Stomach (tissue), 9 donors: ENCODE results near the gene SCRT2. TPM values are rescaled to one million over a fixed set of nuclear protein-coding genes. Genes with fewer than 3 reads are reported as not detected.
A peak's percentile ranks its signal among the peaks of the same experiment; 100 is the strongest.

Experiments used
- DNase-seq, 2 donors: peaks; one replicate each; pipeline versions ENCODE4 v3.0.0 to v3.0.0-alpha.2; 2013 to 2019
- H3K27ac ChIP-seq, 5 donors: fragments of 200-600 bp in 4 of 5; sonication (generic) in 4 of 5; one replicate each; pipeline ENCODE4 v1.5.1; 2013 to 2019; ENCODE audit warnings: mild to moderate bottlenecking in 1 of 5, moderate library complexity in 1 of 5
- H3K27me3 ChIP-seq, 3 donors: fragments of 200-600 bp; sonication (generic); one replicate each; pipeline ENCODE4 v1.5.1; 2017 to 2019; ENCODE audit warnings: mixed run types in 1 of 3
- H3K36me3 ChIP-seq, 4 donors: fragments of 200-600 bp; sonication (generic); 1 replicate in 3 of 4; 2 replicates in 1 of 4; pipeline ENCODE4 v1.5.1; 2016 to 2019
- H3K4me1 ChIP-seq, 4 donors: fragments of 200-600 bp; sonication (generic); one replicate each; pipeline ENCODE4 v1.5.1; 2016 to 2019
- H3K4me3 ChIP-seq, 4 donors: fragments of 200-600 bp; sonication (generic) in 3 of 4; one replicate each; pipeline ENCODE4 v1.5.1; 2016 to 2019; ENCODE audit warnings: mild to moderate bottlenecking in 1 of 4
- H3K9me3 ChIP-seq, 4 donors: fragments of 200-600 bp; sonication (generic); one replicate each; pipeline ENCODE4 v1.5.1; 2016 to 2019
- EP300 ChIP-seq: sonication (generic); formaldehyde crosslinking; IDR thresholded peaks from one replicate; pipeline ENCODE4 v1.6.1; 2017; ENCODE audit warnings: antibody characterized with exemption
- POLR2A ChIP-seq, 4 donors: fragments of 450-650 bp; IDR thresholded peaks; one replicate each; pipeline ENCODE4 v1.6.1; 2016; ENCODE audit warnings: antibody characterized with exemption in 4 of 4, control low read depth in 2 of 4, mild to moderate bottlenecking in 1 of 4, moderate library complexity in 1 of 4
- POLR2AphosphoS5 ChIP-seq, 3 donors: sonication (generic); formaldehyde crosslinking; IDR thresholded peaks; one replicate each; pipeline ENCODE4 v1.6.1; 2016; ENCODE audit warnings: antibody characterized with exemption in 3 of 3
- WGBS, 5 donors: extraction: QIAGEN DNeasy Blood & Tissue Kit in 3 of 5; methylation state at CpG; one replicate each; pipeline versions ENCODE4 v1.1.5 to v1.1.7; 2013 to 2018; 5-methylcytosine and 5-hydroxymethylcytosine counted together
- intact Hi-C: fragments of 100-400 bp; cut with DNase I; formaldehyde crosslinking; loops from one replicate; pipeline ENCODE4 v1.15.1; 2023; ENCODE audit warnings: low total_unique reads
- polyA plus RNA-seq, 3 donors: library from polyadenylated mRNA; stranded (reverse); fragments of 200-250 nt; gene quantifications; one replicate each; pipeline ENCODE4 v1.2.3, GENCODE V29; 2013
- total RNA-seq, 5 donors: library from RNA; depleted of rRNA; stranded (reverse); fragments of >200 nt; gene quantifications; one replicate each; pipeline versions ENCODE4 v1.1.0 to v1.2.3, GENCODE V29; 2014 to 2016
- TF ChIP-seq, protein P1 (sequence below), 7 experiments: fragments of 450-650 bp in 4 of 7; fragments of 200-600 bp in 3 of 7; sonication (generic) in 3 of 7; IDR thresholded peaks; one replicate each; pipeline ENCODE4 v1.5.1; 2016 to 2019; ENCODE audit warnings: antibody characterized with exemption in 7 of 7, control low read depth in 2 of 7, mild to moderate bottlenecking in 1 of 7
- donor health status: healthy with polysubstance abuse.
- donor health status: Bipolar disorder and iron deficiency.
- donor health status: healthy.

SCRT2 gene
- total and polyA plus RNA-seq, 8 donors = not detected

- TF ChIP-seq POLR2AphosphoS5 (IDR thresholded peaks at IDR 0.05) (no peak), POLR2A (IDR thresholded peaks at IDR 0.05) (no peak), EP300 (no peak)
- TF ChIP-seq, protein P1, sequence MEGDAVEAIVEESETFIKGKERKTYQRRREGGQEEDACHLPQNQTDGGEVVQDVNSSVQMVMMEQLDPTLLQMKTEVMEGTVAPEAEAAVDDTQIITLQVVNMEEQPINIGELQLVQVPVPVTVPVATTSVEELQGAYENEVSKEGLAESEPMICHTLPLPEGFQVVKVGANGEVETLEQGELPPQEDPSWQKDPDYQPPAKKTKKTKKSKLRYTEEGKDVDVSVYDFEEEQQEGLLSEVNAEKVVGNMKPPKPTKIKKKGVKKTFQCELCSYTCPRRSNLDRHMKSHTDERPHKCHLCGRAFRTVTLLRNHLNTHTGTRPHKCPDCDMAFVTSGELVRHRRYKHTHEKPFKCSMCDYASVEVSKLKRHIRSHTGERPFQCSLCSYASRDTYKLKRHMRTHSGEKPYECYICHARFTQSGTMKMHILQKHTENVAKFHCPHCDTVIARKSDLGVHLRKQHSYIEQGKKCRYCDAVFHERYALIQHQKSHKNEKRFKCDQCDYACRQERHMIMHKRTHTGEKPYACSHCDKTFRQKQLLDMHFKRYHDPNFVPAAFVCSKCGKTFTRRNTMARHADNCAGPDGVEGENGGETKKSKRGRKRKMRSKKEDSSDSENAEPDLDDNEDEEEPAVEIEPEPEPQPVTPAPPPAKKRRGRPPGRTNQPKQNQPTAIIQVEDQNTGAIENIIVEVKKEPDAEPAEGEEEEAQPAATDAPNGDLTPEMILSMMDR (IDR thresholded peaks at IDR 0.05) = no peak
- H3K4me3 ChIP-seq = no peak overlapping the region
- H3K36me3 ChIP-seq = no peaks in the 10 kb centered on the region
- H3K27ac ChIP-seq = no peak overlapping the region
- peaks cover 5 to 94% (median 47%) of the 10 kb centered on the region in 3 donors for H3K27me3 ChIP-seq
- peaks cover 0 to 23% (median 11%) of the 10 kb centered on the region in 4 donors for H3K4me1 ChIP-seq
- no peaks in the 10 kb centered on the region for H3K9me3 ChIP-seq
- DNase-seq = peak in 1 of 2 donors; percentile 46
- 17 to 29% (median 21%) methylated on average over 8 of the region's 8 CpGs for WGBS, 5 donors
- intact Hi-C loops = no loop called here
These were observed 63.8 kb downstream of the SCRT2 start for GRCh38 chr20:611843-612185.

Other genes with a start within 250 kb of the SCRT2 start
- 10 to 100 TPM in 4 of 5 donors, 1 to 10 TPM in 1; 7.5 to 43.3 (median 25.9) TPM for gene TBC1D20, start 213.3 kb downstream of the SCRT2 start, total RNA-seq
- 10 to 100 TPM; 14.4 to 24.4 (median 18.9) TPM for gene TBC1D20, start 213.3 kb downstream of the SCRT2 start, polyA plus RNA-seq
- gene CSNK2A1, start 132.0 kb downstream of the SCRT2 start, total RNA-seq = 100 to 1,000 TPM in 1 of 5 donors, 10 to 100 TPM in 4; 24.9 to 164 (median 80.5) TPM
- 10 to 100 TPM; 22.6 to 33.0 (median 26.7) TPM for gene CSNK2A1, start 132.0 kb downstream of the SCRT2 start, polyA plus RNA-seq
- under 1 TPM in 1 of 5 donors, not detected in 4; 0.43 TPM for gene TCF15, start 65.5 kb downstream of the SCRT2 start, total RNA-seq
- under 1 TPM in 2 of 3 donors, not detected in 1; 0.25 to 0.33 TPM for gene TCF15, start 65.5 kb downstream of the SCRT2 start, polyA plus RNA-seq
- 10 to 100 TPM in 4 of 5 donors, 1 to 10 TPM in 1; 6.4 to 40.1 (median 18.4) TPM for gene SRXN1, start 22.6 kb downstream of the SCRT2 start, total RNA-seq
- gene SRXN1, start 22.6 kb downstream of the SCRT2 start, polyA plus RNA-seq = 10 to 100 TPM; 17.2 to 35.1 (median 32.1) TPM
- gene SLC52A3, start 92.7 kb upstream of the SCRT2 start, total RNA-seq = 10 to 100 TPM in 2 of 5 donors, 1 to 10 TPM in 1, under 1 TPM in 2; 0.58 to 24.0 (median 1.3) TPM
- 1 to 10 TPM in 2 of 3 donors, under 1 TPM in 1; 0.46 to 3.5 (median 2.5) TPM for gene SLC52A3, start 92.7 kb upstream of the SCRT2 start, polyA plus RNA-seq
- 1 to 10 TPM in 4 of 5 donors, under 1 TPM in 1; 0.58 to 9.8 (median 1.7) TPM for gene FAM110A, start 157.9 kb upstream of the SCRT2 start, total RNA-seq
- 10 to 100 TPM in 1 of 3 donors, 1 to 10 TPM in 2; 4.1 to 17.6 (median 7.2) TPM for gene FAM110A, start 157.9 kb upstream of the SCRT2 start, polyA plus RNA-seq
- gene ANGPT4, start 240.5 kb upstream of the SCRT2 start, total RNA-seq = 1 to 10 TPM in 1 of 5 donors, under 1 TPM in 1, not detected in 3; 0.29 to 1.8 TPM
- gene ANGPT4, start 240.5 kb upstream of the SCRT2 start, polyA plus RNA-seq = under 1 TPM in 2 of 3 donors, not detected in 1; 0.05 to 0.06 TPM